ENCODE results near the gene TCF23. TPM values are rescaled to one million over a fixed set of nuclear protein-coding genes. Genes with fewer than 3 reads are reported as not detected.
"Not testable (repeated sequence)": the region's sequence is repeated elsewhere in the genome, so short reads cannot be mapped to it uniquely, and the experiment has no call there.

The TCF23 gene
- total RNA-seq, 2 donors from 2014 or later, result 8.5 TPM; not detected in 1

- intact Hi-C loops (cut with DNase I), result no loop called here
- H3K36me3 ChIP-seq, result no peaks in the 10 kb centered on the region
- no peak for TF ChIP-seq POLR2AphosphoS5 (IDR thresholded peaks at IDR 0.05)
- no peaks in the 10 kb centered on the region for H3K9me3 ChIP-seq
- no peak overlapping the region for H3K27ac ChIP-seq
- no peak overlapping the region for H3K4me3 ChIP-seq
- WGBS, result 65% methylated on average over 8 of the region's 8 CpGs
- DNase-seq (ENCODE audit: low spot score), result no peak
- H3K4me1 ChIP-seq (replicated peaks), result no peaks in the 10 kb centered on the region
- no peaks in the 10 kb centered on the region for H3K27me3 ChIP-seq (replicated peaks; ENCODE audit: insufficient read depth)
These were observed 26.5 kb downstream of the TCF23 start for GRCh38 chr2:27175330-27175729.

DNA sequence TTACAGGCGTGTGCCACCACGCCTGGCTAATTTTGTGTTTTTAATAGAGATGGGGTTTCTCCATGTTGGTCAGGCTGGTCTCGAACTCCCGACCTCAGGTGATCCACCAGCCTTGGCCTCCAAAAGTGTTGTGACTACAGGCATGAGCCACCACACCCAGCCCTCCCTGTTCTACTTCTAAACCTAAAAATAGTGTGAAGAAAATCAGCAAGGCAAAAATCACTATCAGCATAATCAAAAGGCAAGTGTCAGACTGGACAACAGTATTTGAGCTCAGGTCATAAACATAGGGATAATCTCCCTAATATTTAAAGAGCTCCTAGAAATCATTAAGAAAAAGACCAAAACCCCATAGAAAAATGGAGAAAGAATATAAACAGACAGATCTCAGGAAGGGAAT lies 27.0 kb downstream of the TCF23 start:
- WGBS, result 95% methylated on average over 4 of the region's 4 CpGs

GRCh38 chr2:27177441-27178351 lies 28.9 kb downstream of the TCF23 start:
- no peaks in the 10 kb centered on the region for H3K36me3 ChIP-seq
- H3K27ac ChIP-seq, result no peak overlapping the region
- no peak overlapping the region for H3K4me3 ChIP-seq
- no peaks in the 10 kb centered on the region for H3K27me3 ChIP-seq (replicated peaks; ENCODE audit: insufficient read depth)
- TF ChIP-seq POLR2A (IDR thresholded peaks at IDR 0.05), result no peak
- TF ChIP-seq POLR2AphosphoS5 (IDR thresholded peaks at IDR 0.05), result no peak
- intact Hi-C loops (cut with DNase I), result no loop called here
- no peaks in the 10 kb centered on the region for H3K4me1 ChIP-seq (replicated peaks)
- no peak for DNase-seq (ENCODE audit: low spot score)
- H3K9me3 ChIP-seq, result no peaks in the 10 kb centered on the region
- WGBS, result 73% methylated on average over 15 of the region's 15 CpGs

More for the DNA sequence above, 27.0 kb downstream of the TCF23 start:
- H3K4me3 ChIP-seq; intact Hi-C loops (cut with DNase I); H3K27ac ChIP-seq; H3K36me3 ChIP-seq; H3K27me3 ChIP-seq (replicated peaks; ENCODE audit: insufficient read depth); DNase-seq (ENCODE audit: low spot score); H3K9me3 ChIP-seq; H3K4me1 ChIP-seq (replicated peaks): not testable (repeated sequence)

DNA sequence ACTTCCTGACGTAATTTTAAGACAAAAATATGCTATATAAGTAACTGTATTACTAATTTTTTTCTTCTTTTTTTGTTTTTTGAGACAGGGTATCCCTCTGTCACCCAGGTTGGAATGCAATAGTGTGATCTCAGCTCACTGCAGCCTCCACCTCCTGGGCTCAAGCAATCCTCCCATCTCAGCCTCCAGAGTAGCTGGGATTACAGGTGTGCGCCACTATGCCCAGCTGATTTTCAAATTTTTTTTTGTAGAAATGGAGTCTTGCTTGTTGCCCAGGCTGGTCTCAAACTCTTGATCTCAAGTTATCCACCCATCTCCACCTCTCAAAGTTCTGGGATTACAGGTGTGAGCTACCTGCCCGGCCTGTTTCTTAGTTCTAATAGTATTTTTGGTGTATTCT lies 29.7 kb downstream of the TCF23 start:
- Histone ChIP-seq H3K27me3 (replicated peaks; ENCODE audit: insufficient read depth) (no peaks in the 10 kb centered on the region), H3K36me3 (no peaks in the 10 kb centered on the region), H3K4me3 (no peak overlapping the region), H3K27ac (no peak overlapping the region), H3K9me3 (no peaks in the 10 kb centered on the region), H3K4me1 (replicated peaks) (no peaks in the 10 kb centered on the region)
- 93% methylated on average over 3 of the region's 3 CpGs for WGBS
- intact Hi-C loops (cut with DNase I), result no loop called here
- TF ChIP-seq POLR2AphosphoS5 (IDR thresholded peaks at IDR 0.05) (no peak), CTCF (IDR thresholded peaks at IDR 0.05) (no peak), POLR2A (IDR thresholded peaks at IDR 0.05) (no peak)
- no peak for DNase-seq (ENCODE audit: low spot score)

- Histone ChIP-seq H3K27ac (no peak overlapping the region), H3K27me3 (replicated peaks; ENCODE audit: insufficient read depth) (no peaks in the 10 kb centered on the region), H3K9me3 (no peaks in the 10 kb centered on the region), H3K4me1 (replicated peaks) (no peaks in the 10 kb centered on the region), H3K4me3 (no peak overlapping the region), H3K36me3 (no peaks in the 10 kb centered on the region)
- WGBS, result 79% methylated on average over 3 of the region's 3 CpGs
- DNase-seq (ENCODE audit: low spot score), result no peak
- no peak for TF ChIP-seq POLR2A (IDR thresholded peaks at IDR 0.05)
- TF ChIP-seq CTCF (IDR thresholded peaks at IDR 0.05), result no peak
- no peak for TF ChIP-seq POLR2AphosphoS5 (IDR thresholded peaks at IDR 0.05)
- intact Hi-C loops (cut with DNase I), result no loop called here
These were observed 30.7 kb downstream of the TCF23 start for GRCh38 chr2:27179344-27180000.

- H3K27ac ChIP-seq, result no peak overlapping the region
- H3K27me3 ChIP-seq (replicated peaks; ENCODE audit: insufficient read depth), result no peaks in the 10 kb centered on the region
- H3K4me1 ChIP-seq (replicated peaks), result no peaks in the 10 kb centered on the region
- intact Hi-C loops (cut with DNase I), result no loop called here
- no peak for TF ChIP-seq CTCF (IDR thresholded peaks at IDR 0.05)
- no peak for DNase-seq (ENCODE audit: low spot score)
- H3K36me3 ChIP-seq, result no peaks in the 10 kb centered on the region
- WGBS, result 61% methylated on average over 4 of the region's 4 CpGs
- no peak overlapping the region for H3K4me3 ChIP-seq
- H3K9me3 ChIP-seq, result no peaks in the 10 kb centered on the region
These were observed 33.5 kb downstream of the TCF23 start for GRCh38 chr2:27182346-27182745.
